Ishikawa (cell line): ENCODE results near the gene RPUSD2.

Experiments used
- NFIC ChIP-seq: IDR thresholded peaks from 2 replicates; pipeline ENCODE4 v1.6.1; 2012
- USF1 ChIP-seq: IDR thresholded peaks from 2 replicates; pipeline ENCODE4 v1.6.1; 2012

- TF ChIP-seq NFIC (no peak), USF1 (no peak)
Observed at GRCh38 chr15:40534371-40534770, 34.7 kb upstream of the RPUSD2 start.
